CD4-positive, alpha-beta T cell treated with Interleukin-4 for 4 hours (primary cell): ENCODE data around the gene WTIP.

Experiments
- DNase-seq: peaks from one replicate; pipeline ENCODE4 v3.0.0-alpha.2; 2020

The WTIP gene

GRCh38 chr19:34479396-34479795 lies 2.2 kb upstream of the WTIP start:
- DNase-seq, result no peak

- no peak for DNase-seq
Observed at GRCh38 chr19:34480491-34480890, 1.1 kb upstream of the WTIP start.

GRCh38 chr19:34481861-34482379 lies 362 bp downstream of the WTIP start:
- no peak for DNase-seq

GRCh38 chr19:34482380-34483250 lies 1.1 kb downstream of the WTIP start:
- DNase-seq, result no peak

GRCh38 chr19:34484328-34484727 lies 2.8 kb downstream of the WTIP start:
- DNase-seq, result no peak

GRCh38 chr19:34485831-34486230 lies 4.3 kb downstream of the WTIP start:
- DNase-seq, result no peak

- DNase-seq, result no peak
Observed at GRCh38 chr19:34487651-34488051, 6.1 kb downstream of the WTIP start.

GRCh38 chr19:34489175-34489574 lies 7.6 kb downstream of the WTIP start:
- DNase-seq, result no peak

- no peak for DNase-seq
Observed at GRCh38 chr19:34490141-34490766, 8.7 kb downstream of the WTIP start.

GRCh38 chr19:34493038-34493648 lies 11.6 kb downstream of the WTIP start:
- DNase-seq, result no peak

GRCh38 chr19:34493649-34494044 lies 12.1 kb downstream of the WTIP start:
- no peak for DNase-seq

- DNase-seq, result no peak
Observed at GRCh38 chr19:34494601-34495000, 13.0 kb downstream of the WTIP start.

GRCh38 chr19:34495416-34495815 lies 13.9 kb downstream of the WTIP start:
- no peak for DNase-seq

GRCh38 chr19:34497112-34497805 lies 15.7 kb downstream of the WTIP start:
- no peak for DNase-seq

GRCh38 chr19:34499155-34499834 lies 17.7 kb downstream of the WTIP start:
- DNase-seq, result no peak

- no peak for DNase-seq
Observed at GRCh38 chr19:34500656-34501120, 19.1 kb downstream of the WTIP start.

- DNase-seq, result peak; percentile 79
Observed at GRCh38 chr19:34501339-34502320, 20.1 kb downstream of the WTIP start.

- no peak for DNase-seq
Observed at GRCh38 chr19:34502582-34503411, 21.2 kb downstream of the WTIP start.

GRCh38 chr19:34503531-34504272 lies 22.1 kb downstream of the WTIP start:
- no peak for DNase-seq
